ENCODE measurements around the gene NAT9. TPM values are rescaled to one million over a fixed set of nuclear protein-coding genes. Genes with fewer than 3 reads are reported as not detected.

The NAT9 gene
- total RNA-seq, 4 donors from 2014 or later: 14.3 to 26.6 (median 18.1) TPM

DNA sequence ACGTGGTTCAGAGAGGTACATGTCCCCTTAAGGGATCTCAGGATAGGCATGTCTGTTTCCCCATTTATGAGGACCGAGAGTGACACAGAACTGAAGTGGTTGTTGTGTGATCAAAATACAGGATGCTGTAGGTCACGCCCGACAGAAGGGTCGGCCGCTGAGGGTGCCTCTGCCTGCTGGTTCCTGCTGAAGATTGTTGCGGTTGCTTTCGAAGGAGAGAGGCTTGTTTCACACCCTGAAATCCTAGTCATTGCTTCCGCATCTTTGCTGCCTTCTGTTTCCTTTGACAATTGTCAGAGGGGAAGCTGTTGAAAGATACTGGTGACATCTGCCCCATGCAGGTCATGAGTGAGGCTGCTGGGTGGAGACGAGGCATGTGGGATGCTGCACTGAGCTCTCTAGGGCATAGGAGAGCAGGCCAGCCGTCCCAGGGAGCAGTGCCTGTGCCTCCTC, 3.8 kb upstream of the NAT9 start:
- TF ChIP-seq POLR2A (IDR thresholded peaks at IDR 0.05): no peak
- TF ChIP-seq, protein P1, sequence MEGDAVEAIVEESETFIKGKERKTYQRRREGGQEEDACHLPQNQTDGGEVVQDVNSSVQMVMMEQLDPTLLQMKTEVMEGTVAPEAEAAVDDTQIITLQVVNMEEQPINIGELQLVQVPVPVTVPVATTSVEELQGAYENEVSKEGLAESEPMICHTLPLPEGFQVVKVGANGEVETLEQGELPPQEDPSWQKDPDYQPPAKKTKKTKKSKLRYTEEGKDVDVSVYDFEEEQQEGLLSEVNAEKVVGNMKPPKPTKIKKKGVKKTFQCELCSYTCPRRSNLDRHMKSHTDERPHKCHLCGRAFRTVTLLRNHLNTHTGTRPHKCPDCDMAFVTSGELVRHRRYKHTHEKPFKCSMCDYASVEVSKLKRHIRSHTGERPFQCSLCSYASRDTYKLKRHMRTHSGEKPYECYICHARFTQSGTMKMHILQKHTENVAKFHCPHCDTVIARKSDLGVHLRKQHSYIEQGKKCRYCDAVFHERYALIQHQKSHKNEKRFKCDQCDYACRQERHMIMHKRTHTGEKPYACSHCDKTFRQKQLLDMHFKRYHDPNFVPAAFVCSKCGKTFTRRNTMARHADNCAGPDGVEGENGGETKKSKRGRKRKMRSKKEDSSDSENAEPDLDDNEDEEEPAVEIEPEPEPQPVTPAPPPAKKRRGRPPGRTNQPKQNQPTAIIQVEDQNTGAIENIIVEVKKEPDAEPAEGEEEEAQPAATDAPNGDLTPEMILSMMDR (IDR thresholded peaks at IDR 0.05): no peak
- peak in 1 of 2 donors; percentile 59 for DNase-seq (ENCODE audit: low spot score in 2 of 2)
- H3K4me3 ChIP-seq (ENCODE audit: low read depth, poor library complexity, severe bottlenecking): no peak overlapping the region
- 72 to 82% methylated on average over 11 of the region's 11 CpGs for WGBS, 2 donors
- intact Hi-C loops (cut with DNase I; ENCODE audit: low total_unique reads): no loop called here

DNA sequence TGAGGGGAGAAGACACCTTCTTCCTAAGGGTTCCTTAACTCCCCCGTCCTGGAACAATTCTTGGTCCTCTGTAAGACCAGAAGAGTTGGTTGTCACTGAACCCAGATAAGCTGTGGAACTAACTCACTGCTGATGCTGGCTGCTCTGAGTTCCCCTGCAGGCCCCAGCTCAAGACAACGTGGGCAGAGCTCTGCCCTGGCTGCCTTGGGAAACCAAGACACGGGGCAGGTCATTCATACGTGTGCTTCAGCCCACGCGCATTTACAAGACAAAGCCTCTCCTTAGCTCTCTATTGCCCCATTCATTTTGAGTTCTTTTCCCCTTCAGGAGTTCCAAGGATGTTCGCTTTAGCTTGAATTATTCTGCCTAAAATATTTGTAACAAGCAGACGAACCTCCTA, 3.4 kb upstream of the NAT9 start:
- no peak for DNase-seq (ENCODE audit: low spot score in 2 of 2)
- TF ChIP-seq POLR2A (IDR thresholded peaks at IDR 0.05): no peak
- TF ChIP-seq, protein P1 (IDR thresholded peaks at IDR 0.05): no peak
- 79 to 81% methylated on average over 8 of the region's 8 CpGs for WGBS, 2 donors
- intact Hi-C loops (cut with DNase I; ENCODE audit: low total_unique reads): no loop called here
- no peak overlapping the region for H3K4me3 ChIP-seq (ENCODE audit: low read depth, poor library complexity, severe bottlenecking)

DNA sequence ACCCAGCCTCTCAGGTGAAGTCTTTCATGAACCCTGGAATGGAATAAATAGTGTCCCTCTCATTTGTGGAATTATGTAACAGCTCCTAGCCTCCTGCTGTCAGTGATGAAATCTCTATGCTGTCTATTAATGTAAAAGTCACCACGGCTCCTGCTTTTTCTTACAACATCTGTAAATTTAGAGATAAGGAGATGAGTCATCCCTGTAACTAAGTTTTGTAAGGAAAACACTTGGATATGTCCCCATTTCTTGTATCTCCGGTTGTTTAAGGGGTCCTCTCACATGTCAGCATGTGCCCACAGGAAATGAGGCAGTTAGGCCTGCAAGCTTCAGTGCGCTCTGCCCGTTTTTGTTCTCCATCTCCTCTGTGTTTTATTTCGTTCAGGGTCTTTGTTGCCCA, 2.8 kb upstream of the NAT9 start:
- WGBS, 2 donors: 65 to 66% methylated on average over 5 of the region's 5 CpGs
- no peak for TF ChIP-seq POLR2A (IDR thresholded peaks at IDR 0.05)
- TF ChIP-seq, protein P1 (IDR thresholded peaks at IDR 0.05): no peak
- intact Hi-C loops (cut with DNase I; ENCODE audit: low total_unique reads): no loop called here
- no peak for DNase-seq (ENCODE audit: low spot score in 2 of 2)
- H3K4me3 ChIP-seq (ENCODE audit: low read depth, poor library complexity, severe bottlenecking): no peak overlapping the region

DNA sequence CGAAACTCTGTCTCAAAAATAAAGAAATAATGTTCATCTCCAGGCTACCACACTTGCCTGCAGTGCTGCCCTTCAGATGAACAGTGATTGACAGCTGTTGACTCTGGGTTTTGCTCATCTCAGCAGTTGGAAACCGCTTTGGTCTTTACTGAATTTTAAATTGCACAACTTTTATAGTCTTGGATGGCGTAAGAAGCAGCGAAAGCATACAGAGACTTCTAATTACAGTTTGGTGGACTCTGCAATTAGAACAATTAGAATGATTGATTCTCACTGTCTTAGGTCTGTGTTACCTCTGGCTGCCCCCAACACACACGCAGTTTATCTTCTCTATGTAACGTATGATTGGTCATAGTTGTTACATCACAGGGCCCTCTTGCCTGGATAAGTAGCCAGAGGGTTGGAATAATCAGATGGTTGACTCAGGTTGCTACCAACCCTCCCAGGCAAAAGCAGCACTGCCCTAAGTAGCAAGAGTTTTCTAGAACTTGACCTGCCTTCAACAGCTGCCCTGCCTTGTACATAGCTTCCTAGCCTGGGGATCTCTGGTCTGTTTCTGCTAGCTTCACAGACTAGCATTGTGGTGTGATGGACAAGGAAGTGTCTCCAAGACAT, 1.9 kb upstream of the NAT9 start:
- DNase-seq (ENCODE audit: low spot score in 2 of 2): no peak
- TF ChIP-seq, protein P1 (IDR thresholded peaks at IDR 0.05): no peak
- TF ChIP-seq POLR2A (IDR thresholded peaks at IDR 0.05): no peak
- 76 to 88% methylated on average over 6 of the region's 6 CpGs for WGBS, 2 donors
- intact Hi-C loops (cut with DNase I; ENCODE audit: low total_unique reads): no loop called here
- H3K4me3 ChIP-seq (ENCODE audit: low read depth, poor library complexity, severe bottlenecking): no peak overlapping the region

DNA sequence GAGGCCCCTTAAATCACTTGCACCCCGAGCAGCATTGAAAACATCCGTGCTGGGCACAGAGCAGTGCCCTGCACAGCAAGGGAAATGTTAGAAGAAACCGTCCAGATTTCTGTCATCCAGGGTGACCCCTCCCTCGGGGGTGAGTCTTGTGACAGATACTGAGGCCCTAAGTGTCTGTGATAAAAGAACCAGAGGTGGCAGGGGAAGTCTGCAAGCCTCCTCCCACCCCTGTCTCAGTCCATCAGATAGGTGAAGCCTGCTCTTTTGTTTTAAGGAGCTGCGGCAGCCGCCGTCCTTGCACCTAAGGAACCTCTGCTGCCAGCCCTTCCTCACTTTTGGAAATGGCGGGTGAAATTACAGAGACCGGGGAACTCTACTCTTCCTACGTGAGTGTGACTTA, 845 bp upstream of the NAT9 start:
- 39 to 40% methylated on average over 10 of the region's 10 CpGs for WGBS, 2 donors
- TF ChIP-seq POLR2A (IDR thresholded peaks at IDR 0.05): no peak
- TF ChIP-seq, protein P1 (IDR thresholded peaks at IDR 0.05): no peak
- peak overlapping the region; percentile 38 for H3K4me3 ChIP-seq (ENCODE audit: low read depth, poor library complexity, severe bottlenecking)
- no peak for DNase-seq (ENCODE audit: low spot score in 2 of 2)
- intact Hi-C loops (cut with DNase I; ENCODE audit: low total_unique reads): no loop called here
